Measurements from ENCODE around the gene CCDC8. TPM values are rescaled to one million over a fixed set of nuclear protein-coding genes. Genes with fewer than 3 reads are reported as not detected.

The CCDC8 gene
- total RNA-seq, 6 donors from 2014 or later = 6.0 to 14.3 (median 8.3) TPM

DNA sequence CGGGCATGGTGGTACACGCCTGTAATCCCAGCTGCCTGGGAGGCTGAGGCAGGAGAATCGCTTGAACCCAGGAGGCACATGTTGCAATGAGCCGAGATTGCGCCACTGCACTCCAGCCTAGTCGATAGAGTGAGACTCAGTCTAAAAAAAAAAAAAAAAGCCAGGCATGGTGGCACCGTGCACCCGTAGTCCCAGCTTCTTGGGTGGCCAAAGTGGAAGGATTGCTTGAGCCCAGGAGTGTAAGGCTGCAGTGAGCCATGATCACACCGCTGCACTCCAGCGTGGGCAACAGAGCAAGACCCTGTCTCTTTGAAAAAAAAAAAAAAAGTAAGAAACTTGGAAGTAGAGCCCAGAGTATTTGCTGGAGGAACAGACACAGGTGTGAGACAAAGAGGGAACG lies 27.7 kb downstream of the CCDC8 start:
- H3K4me3 ChIP-seq = no peak overlapping the region
- H3K27me3 ChIP-seq = no peaks in the 10 kb centered on the region
- ATAC-seq (ENCODE audit: low FRiP score in 2 of 2) (no peak), DNase-seq (no peak)
- peaks cover 16 to 96% (median 80%) of the 10 kb centered on the region in 4 donors for H3K36me3 ChIP-seq
- H3K27ac ChIP-seq = no peak overlapping the region
- no peaks in the 10 kb centered on the region for H3K9me3 ChIP-seq
- no peaks in the 10 kb centered on the region for H3K4me1 ChIP-seq
- WGBS, 2 donors = 84 to 90% methylated on average over 11 of the region's 11 CpGs
- TF ChIP-seq EP300 (IDR thresholded peaks at IDR 0.05) (no peak), POLR2A (IDR thresholded peaks at IDR 0.05) (no peak), POLR2AphosphoS5 (IDR thresholded peaks at IDR 0.05) (no peak)
- TF ChIP-seq, protein P1, sequence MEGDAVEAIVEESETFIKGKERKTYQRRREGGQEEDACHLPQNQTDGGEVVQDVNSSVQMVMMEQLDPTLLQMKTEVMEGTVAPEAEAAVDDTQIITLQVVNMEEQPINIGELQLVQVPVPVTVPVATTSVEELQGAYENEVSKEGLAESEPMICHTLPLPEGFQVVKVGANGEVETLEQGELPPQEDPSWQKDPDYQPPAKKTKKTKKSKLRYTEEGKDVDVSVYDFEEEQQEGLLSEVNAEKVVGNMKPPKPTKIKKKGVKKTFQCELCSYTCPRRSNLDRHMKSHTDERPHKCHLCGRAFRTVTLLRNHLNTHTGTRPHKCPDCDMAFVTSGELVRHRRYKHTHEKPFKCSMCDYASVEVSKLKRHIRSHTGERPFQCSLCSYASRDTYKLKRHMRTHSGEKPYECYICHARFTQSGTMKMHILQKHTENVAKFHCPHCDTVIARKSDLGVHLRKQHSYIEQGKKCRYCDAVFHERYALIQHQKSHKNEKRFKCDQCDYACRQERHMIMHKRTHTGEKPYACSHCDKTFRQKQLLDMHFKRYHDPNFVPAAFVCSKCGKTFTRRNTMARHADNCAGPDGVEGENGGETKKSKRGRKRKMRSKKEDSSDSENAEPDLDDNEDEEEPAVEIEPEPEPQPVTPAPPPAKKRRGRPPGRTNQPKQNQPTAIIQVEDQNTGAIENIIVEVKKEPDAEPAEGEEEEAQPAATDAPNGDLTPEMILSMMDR (IDR thresholded peaks at IDR 0.05) = no peak

GRCh38 chr19:46384396-46384795 lies 29.0 kb downstream of the CCDC8 start:
- peaks cover 12 to 96% (median 73%) of the 10 kb centered on the region in 4 donors for H3K36me3 ChIP-seq
- no peak overlapping the region for H3K4me3 ChIP-seq
- no peak overlapping the region for H3K27ac ChIP-seq
- no peaks in the 10 kb centered on the region for H3K4me1 ChIP-seq
- 95 to 98% methylated on average over 11 of the region's 11 CpGs for WGBS, 2 donors
- ATAC-seq (ENCODE audit: low FRiP score in 2 of 2) (peak in 1 of 2 donors; percentile 38), DNase-seq (no peak)
- H3K9me3 ChIP-seq = no peaks in the 10 kb centered on the region
- TF ChIP-seq POLR2AphosphoS5 (IDR thresholded peaks at IDR 0.05) = no peak
- TF ChIP-seq, protein P1 (IDR thresholded peaks at IDR 0.05) = no peak
- no peak for TF ChIP-seq EP300 (IDR thresholded peaks at IDR 0.05)
- no peak for TF ChIP-seq POLR2A (IDR thresholded peaks at IDR 0.05)
- H3K27me3 ChIP-seq = no peaks in the 10 kb centered on the region

- ATAC-seq (ENCODE audit: low FRiP score in 2 of 2) (no peak), DNase-seq (no peak)
- WGBS, 2 donors = 93 to 94% methylated on average over 6 of the region's 7 CpGs
- H3K4me1 ChIP-seq = no peaks in the 10 kb centered on the region
- no peak overlapping the region for H3K4me3 ChIP-seq
- H3K36me3 ChIP-seq = peaks cover 10 to 96% (median 68%) of the 10 kb centered on the region in 4 donors
- no peaks in the 10 kb centered on the region for H3K27me3 ChIP-seq
- H3K9me3 ChIP-seq = no peaks in the 10 kb centered on the region
- no peak overlapping the region for H3K27ac ChIP-seq
- TF ChIP-seq POLR2A (IDR thresholded peaks at IDR 0.05) (no peak), POLR2AphosphoS5 (IDR thresholded peaks at IDR 0.05) (no peak), EP300 (IDR thresholded peaks at IDR 0.05) (no peak)
Measured at GRCh38 chr19:46383846-46384245, 29.5 kb downstream of the CCDC8 start.

DNA sequence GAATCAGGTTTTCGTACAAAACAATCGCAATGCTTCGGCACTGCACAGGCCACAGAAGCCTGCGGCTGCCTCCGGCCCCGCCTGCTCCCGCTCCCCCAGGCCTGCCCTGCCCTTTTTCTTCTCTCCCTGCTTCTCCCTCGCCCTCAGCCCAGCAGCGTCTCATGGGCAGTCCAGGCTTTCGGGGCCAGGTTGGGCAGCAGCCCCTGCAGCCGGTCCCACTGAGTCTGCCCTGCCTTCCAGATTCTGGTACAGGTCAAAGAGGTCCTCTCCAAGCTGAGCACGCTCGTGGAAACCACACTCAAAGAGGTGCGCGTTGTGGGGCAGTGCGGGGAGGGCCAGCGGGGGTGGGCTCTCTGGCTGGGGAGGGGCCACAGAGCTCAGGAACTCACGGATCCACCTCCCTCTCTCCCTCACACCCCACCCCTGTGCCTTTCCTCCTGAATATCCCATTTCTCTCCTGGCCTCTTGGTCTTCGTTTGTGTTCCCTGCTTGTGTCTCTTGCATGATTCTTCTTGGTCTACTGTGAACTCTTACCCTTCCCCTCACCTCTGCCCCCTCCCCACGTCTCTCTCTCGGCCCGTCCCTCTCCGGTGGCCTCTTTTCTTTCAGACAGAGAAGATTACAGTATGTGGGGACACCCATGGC lies 30.1 kb downstream of the CCDC8 start:
- peaks cover 8 to 94% (median 63%) of the 10 kb centered on the region in 4 donors for H3K36me3 ChIP-seq
- H3K4me1 ChIP-seq = no peaks in the 10 kb centered on the region
- 91 to 92% methylated on average over 18 to 22 of the region's 23 CpGs for WGBS, 2 donors
- no peak overlapping the region for H3K4me3 ChIP-seq
- ATAC-seq (ENCODE audit: low FRiP score in 2 of 2) (no peak), DNase-seq (no peak)
- TF ChIP-seq, protein P1 (IDR thresholded peaks at IDR 0.05) = no peak
- TF ChIP-seq EP300 (IDR thresholded peaks at IDR 0.05) (no peak), POLR2AphosphoS5 (IDR thresholded peaks at IDR 0.05) (no peak), POLR2A (IDR thresholded peaks at IDR 0.05) (no peak)
- H3K27ac ChIP-seq = no peak overlapping the region
- no peaks in the 10 kb centered on the region for H3K9me3 ChIP-seq
- no peaks in the 10 kb centered on the region for H3K27me3 ChIP-seq

DNA sequence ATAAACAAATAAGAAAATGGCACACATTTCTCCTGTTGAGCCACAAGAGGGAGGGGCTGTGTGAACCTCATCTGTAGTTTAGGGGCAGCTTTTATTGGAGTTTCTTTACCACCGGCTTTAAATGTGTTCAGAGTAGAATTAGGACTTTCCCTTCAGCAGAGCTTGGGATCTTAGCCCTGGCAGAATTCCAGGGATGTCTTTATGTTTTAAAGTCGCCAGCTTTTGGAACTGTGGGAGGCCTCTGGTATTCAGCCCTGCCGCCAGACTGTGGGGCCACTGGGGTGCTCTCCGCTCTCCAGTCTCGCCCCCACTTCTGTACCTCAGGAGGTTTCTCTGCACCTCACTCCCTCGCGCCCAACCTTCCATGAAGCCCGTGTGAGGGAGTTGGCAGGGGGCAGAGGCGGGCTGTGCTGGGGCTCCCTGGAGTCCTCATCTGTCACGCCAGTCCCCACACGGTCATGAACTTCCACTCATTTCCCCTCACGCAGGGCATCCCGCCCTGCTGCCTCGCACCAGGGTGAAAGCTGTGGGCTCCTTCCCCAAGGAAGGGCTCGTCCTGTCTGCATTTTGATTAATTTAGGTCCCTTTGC lies 31.5 kb downstream of the CCDC8 start:
- DNase-seq (peak in 1 of 2 donors; percentile 22), ATAC-seq (ENCODE audit: low FRiP score in 2 of 2) (no peak)
- no peaks in the 10 kb centered on the region for H3K27me3 ChIP-seq
- no peak overlapping the region for H3K27ac ChIP-seq
- H3K4me1 ChIP-seq = no peaks in the 10 kb centered on the region
- no peaks in the 10 kb centered on the region for H3K9me3 ChIP-seq
- TF ChIP-seq POLR2A (IDR thresholded peaks at IDR 0.05) (no peak), POLR2AphosphoS5 (IDR thresholded peaks at IDR 0.05) (no peak), EP300 (IDR thresholded peaks at IDR 0.05) (no peak)
- TF ChIP-seq, protein P1 (IDR thresholded peaks at IDR 0.05) = no peak
- H3K36me3 ChIP-seq = peaks cover 8 to 91% (median 57%) of the 10 kb centered on the region in 4 donors
- WGBS, 2 donors = 90 to 93% methylated on average over 15 of the region's 15 CpGs
- no peak overlapping the region for H3K4me3 ChIP-seq

Data from upper lobe of left lung (tissue), 6 donors.